ENCODE data around the gene LCK.
"Not testable (repeated sequence)": the region's sequence is repeated elsewhere in the genome, so short reads cannot be mapped to it uniquely, and the experiment has no call there.

The LCK gene

DNA sequence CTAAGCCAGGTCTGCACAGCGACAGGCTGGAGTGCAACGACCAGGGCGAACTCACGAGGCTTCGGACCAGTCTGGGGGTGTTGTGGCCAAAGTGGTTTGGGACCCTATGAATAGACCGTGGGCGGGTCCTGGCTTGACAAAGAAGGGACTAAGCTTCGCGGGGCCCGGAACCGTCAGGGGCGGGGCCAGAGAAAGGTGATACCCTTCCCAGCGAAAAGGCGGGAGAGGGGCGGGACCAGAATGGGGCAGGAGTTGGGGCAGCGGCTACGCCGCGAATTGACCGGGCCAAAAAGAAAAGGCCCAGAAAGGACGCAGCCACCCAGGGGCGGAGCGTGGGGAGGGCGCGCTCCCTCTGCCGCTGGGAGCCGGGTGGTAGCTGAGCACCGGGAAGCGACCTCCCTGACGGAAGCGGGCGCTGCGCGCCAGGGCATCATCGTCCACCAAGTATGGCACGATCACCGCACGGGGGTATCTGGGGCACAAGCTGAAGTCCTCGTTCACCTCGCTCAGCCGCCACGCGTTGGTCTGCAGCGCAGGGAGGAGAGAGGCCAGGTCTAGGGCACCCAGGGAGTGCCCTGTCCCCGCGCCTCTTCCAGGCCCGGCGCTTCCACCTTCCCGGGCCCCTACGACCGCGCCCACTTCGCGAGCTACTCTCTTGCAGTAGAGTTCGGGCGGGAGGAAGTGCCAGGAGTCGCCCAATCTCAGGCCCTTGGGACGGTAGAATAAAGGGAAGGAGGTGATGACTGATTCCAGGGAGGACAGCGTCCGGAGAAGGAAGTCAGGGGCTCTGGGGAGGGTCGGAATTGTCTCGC lies 10.7 kb upstream of the LCK start:
- peak; percentile 56 for DNase-seq

DNA sequence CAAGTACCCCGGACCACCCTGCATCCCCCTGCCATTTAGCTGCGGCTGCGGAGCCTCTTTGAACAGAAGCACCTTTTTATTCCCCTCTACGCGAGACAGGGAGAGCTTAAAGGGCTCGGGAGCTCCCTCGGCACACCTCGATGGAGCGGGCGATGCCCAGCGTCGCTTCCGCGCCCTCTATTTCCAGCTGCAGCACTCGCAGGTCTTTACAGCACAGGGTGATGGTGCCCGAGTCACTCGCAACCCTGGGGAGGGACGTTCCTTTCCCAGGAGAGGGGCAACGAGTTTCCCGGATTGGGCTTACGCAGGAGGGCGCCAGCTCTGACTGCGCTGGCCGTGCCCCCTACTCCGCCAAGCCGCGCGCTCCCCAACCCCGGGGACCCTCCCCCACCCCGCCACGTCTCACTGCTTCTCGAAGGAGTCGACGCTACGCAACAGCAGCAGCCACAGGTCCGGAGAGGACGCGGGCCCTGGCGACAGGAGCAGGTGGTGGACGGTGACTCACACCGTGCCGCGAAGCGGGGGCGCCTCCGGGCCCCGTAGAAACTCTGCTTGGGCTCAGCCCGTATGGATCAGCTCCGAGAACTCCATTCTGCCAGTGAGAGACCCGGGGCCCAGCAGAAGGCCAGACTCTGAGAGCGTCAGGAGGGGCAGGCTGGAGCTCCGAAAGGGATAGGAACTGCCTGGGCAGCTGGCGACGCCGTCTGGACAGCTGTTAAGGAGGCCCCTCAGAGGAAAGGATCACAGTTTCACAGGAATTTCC lies 9.9 kb upstream of the LCK start:
- DNase-seq, result no peak

DNA sequence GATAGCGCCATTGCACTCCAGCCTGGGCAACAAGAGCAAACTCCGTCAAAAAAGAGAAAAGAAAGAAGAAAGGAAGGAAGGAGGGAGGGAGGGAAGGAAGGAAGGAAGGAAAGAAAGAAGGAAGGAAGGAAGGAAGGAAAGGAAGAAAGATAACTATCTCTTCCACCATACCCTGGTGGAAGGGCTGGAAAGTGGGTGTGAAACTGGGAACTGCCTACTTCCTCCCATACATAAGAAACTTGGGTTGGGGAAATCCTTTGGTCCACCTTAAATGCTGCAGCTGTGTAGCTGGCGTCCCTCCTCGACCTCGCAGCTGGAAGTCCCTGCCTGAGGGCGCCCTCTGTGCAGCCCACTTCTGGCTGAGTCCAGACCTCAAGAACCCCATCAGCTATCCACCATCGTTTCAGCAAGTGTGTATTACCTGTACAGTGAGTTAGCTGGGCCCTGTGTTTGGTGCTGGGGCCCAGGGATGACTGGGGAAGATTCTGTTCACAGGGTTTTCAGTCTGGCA lies 8.7 kb upstream of the LCK start:
- DNase-seq, result no peak

DNA sequence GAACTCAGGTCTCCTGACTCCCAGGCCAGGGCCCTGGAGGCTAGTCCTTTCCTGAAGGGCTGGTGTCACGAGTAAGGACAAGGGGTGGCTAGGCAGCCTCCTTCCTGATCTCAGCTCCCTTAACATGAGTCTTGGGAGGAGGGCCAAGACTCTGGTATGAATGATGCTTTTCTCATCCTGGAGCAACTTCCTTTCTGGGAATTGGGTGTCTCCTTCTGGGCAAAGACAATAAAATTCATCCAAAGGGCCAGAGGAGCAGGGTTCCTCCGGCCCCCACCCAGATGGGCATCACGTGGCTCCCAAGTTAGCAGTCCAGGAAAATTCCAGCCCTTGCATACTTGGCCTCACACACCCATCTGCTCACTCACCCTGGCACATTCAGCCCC lies 4.2 kb upstream of the LCK start, which contains the start of gene FAM167B:
FAM167B (plus strand) TSS at position 335 of the 386 bp plus-strand sequence. CDS start 200 bp downstream, outside the sequence.
- DNase-seq, result no peak

DNA sequence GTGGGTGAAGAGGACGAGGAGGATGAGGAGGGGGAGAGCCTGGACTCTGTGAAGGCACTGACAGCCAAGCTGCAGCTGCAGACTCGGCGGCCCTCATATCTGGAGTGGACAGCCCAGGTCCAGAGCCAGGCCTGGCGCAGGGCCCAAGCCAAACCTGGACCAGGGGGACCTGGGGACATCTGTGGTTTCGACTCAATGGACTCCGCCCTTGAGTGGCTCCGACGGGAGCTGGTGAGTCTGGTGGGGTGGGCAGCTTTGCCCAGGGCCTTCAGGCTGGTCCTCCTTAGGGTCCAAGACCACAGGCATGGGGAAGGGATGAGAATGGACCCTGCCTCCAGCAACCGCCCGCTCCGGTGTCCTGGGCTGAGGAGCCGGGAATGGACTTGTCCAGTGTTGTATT lies 3.6 kb upstream of the LCK start:
- no peak for DNase-seq

DNA sequence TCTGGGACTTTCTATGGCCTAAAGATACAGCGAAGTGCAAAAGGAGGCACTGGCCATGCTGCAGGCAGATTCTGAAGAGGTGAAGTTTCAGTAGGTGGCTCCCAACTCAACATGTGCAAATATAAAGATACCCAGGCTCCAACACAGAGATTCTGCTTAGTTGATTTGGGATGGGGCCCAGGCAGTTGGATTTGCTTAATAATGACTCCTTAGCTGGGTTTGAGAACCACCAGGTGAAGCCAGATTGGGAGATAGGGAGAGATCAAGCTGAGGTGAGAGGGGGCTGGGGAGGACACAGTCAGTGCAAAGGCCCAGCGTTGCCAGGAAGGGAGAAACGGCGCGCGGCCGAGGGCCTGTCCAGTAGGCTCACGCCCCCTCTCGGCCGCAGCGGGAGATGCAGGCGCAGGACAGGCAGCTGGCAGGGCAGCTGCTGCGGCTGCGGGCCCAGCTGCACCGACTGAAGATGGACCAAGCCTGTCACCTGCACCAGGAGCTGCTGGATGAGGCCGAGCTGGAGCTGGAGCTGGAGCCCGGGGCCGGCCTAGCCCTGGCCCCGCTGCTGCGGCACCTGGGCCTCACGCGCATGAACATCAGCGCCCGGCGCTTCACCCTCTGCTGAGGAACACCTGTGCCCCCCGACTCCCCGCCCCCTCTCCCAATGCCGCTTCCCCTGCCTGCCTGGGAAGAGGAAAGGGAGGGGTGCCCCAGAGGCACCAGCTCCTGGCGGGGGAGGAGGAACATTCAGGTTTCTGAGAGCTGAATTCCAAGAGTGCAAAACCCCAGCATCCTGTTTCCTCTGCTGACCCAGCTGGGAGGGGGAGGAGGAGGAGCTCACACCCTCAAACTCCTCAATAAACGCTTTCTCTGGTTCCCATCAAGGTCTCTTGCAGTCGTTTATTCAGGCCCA lies 2.8 kb upstream of the LCK start:
- DNase-seq, result peak; percentile 83

DNA sequence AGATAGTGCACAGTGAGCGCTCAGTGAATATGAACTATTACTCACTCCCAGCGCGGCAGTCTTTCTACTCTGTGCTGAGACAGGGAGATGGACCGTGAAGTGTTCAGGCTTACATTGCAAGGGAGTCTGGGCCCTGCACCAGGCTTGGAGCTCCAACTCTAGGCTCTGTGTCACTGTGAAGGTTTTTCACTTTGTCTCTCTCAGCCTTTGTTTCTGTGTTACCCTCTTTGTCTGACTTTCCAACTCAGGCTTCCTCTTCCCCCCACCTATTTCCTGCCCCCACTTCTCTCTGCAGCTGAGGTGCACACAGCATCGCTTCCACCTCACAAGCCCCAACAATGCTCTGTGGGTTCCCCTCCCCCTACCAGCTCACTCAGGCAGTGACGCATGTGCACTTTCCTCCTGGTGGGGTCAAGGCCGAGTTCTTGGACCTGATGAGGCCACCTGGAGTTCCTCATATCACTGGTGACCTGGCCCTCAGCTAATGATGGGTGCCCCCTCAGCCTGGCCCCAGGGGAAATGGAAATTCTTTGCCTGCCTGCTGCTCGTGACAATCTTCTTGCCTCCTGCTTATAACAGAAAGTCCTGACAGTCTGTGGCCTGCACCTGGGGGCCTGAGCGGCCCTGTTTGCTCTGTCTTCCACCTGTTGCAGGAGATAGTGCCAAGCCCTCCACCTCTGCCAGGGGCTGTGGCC lies 1.1 kb upstream of the LCK start:
- DNase-seq, result peak; percentile 78

DNA sequence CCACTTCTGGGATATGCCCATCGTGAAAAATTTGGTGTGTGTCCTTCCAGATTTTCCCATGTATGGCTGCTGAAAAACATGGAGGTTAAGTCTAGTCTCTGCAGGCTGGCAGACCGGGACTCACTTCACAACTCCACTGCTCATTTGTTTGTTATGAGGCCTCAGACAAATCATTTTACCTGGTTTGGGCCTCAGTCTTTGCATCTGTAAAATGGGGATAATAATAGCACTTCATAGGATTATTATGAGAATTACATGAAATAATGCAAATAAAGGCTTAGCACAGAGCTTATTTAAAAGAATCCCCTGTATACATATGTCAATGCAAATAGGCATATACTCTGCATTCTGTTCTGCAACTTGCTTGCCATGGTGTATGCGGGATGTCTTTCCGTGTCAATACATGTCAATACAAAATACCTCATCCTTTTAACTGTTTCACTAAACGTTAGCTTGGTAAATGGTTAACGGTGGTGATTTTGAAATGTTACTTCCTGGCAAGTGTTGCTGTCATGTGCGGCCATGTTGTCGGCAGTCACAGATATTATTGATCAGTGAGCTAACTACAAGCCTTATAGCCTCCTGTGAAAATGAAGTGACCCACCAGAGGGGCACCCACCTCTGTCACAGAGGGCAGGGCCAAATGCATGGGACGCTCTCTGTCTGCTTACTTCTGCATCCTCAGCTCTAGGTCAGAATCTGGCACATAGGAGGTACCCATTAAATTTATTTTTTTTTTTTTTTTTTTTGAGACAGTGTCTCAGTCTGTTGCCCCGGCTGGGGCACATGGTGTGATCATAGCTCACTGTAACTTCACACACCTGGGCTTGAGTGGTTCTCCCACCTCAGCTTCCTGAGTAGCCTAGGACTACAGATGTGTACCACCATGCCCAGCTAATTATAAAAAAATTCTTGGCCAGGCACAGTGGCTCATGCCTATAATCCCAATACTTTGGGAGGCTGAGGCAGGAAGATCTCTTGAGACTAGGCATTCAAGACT lies 4.3 kb downstream of the LCK start:
- DNase-seq, result no peak

DNA sequence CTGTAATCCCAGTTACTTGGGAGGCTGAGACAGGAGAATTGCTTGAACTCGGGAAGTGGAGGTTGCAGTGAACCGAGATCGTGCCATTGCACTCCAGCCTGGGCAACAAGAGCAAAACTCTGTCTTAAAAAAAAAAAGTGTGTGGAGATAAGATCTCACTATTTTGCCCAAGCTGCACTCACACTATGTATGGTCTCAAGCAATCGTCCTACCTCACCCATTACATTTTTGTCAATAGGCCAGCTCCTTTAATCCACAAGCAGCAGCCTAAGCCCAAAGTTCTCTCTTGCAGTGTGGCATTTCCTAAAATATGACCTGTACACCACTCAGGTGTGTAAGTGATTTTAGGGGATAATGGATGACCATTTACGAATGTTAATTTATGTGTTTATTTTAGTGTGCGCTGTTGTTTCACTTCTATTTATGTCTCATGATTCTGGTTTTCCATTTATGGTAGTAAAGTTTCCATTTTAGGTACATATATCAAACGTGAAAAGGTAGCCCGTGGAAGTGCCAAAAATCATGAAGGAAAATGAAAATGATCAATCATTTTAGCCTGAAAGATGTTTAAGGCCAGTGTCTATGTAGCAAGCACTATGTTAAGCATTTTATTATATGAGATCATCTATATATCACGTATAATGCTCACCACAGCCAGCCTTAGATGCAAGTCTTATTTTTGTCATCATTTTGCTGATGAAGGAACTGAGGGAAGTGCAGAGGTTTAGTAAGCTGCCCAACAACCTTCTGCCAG lies 5.6 kb downstream of the LCK start:
- DNase-seq, result no peak

DNA sequence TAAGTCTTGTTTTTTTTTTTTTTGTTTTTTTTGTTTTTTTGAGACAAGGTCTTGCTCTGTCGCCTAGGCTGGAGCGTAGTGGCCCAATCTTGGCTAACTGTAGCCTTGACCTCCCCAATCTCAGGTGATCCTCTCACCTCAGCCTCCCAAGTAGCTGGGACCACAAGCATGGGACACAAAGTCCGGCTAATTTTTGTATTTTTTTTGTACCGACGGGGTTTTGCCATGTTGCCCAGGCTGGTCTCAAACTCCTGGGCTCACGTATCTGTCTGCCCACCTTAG lies 6.1 kb downstream of the LCK start:
- no peak for DNase-seq

DNA sequence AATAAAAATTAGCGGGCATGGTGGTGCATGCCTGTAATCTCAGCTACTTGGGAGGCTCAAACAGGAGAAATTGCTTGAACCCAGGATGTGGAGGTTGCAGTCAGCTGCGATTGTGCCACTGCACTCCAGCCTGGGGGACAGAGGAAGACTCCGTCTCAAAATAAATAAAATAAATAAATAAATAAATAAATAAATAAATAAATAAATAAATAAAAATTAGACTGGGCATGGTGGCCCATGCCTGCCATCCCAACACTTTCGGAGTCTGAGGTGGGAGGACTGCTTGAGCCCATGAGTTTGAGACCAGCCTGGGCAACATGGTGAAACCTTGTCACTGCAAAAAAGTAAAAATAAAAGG lies 12.2 kb downstream of the LCK start:
- DNase-seq, result not testable (repeated sequence)

DNA sequence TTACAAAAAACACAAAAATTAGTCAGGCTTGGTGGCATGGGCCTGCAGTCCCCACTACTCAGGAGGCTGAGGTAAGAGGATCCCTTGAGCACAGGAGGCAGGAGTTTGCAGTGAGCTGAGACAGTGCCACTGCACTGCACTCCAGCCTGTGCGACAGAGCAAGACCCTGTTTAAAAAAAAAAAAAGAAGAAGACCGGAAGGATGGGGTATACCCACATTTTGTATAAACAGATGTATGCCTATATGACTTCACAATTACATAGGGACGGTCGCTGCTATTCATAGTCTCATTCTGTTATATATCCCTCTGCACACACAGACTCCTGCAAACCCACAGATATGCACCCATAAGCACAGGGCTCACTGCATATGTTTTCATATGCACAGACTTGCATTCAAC lies 12.7 kb downstream of the LCK start:
- DNase-seq, result no peak

DNA sequence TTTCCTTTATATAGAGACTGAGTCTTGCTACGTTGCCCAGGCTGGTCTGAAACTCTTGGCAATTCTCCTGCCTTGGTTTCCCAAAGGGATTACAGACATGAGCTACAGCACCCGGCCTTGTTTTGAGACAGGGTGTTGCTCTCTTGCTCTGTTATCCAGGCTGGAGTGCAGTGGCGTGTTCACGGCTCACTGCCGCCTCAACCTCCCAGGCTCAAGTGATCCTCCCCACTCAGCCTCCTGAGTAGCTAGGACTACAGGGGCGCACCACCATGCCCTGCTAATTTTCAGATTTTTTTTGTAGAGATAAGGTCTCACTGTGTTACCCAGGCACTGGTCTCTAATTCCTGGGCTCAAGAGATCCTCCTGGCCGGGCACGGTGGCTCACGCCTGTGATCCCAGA lies 14.8 kb downstream of the LCK start:
- no peak for DNase-seq

DNA sequence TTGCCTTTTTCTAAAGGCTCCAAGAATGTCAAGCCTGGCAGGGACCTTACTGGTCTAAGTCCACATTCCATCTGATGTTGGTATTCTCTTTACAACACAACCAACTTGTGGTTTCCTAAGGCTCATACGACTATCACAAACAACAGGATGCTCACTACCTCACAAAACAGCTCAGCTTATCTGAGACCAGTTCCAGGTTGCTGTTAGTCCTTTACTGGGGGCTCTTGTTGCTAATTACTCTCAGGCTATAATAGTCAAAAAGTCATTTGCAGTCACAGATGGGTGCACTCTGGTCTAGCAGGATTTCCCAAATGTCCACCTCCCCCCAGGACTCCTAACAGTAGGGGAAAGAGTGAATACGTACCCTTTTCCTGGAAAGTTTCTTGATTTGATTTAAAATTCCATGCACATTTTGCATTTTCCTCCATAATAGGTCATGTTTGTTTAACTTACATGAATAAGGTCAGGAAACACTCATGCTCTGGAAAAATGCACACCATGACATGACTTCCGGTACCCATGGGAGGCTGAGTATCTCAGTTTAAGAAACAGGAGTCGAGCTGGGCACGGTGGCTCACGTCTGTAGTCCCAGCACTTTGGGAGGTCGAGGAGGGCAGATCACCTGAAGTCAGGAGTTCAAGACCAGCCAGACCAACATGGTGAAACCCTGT lies 16.0 kb downstream of the LCK start:
- no peak for DNase-seq

DNA sequence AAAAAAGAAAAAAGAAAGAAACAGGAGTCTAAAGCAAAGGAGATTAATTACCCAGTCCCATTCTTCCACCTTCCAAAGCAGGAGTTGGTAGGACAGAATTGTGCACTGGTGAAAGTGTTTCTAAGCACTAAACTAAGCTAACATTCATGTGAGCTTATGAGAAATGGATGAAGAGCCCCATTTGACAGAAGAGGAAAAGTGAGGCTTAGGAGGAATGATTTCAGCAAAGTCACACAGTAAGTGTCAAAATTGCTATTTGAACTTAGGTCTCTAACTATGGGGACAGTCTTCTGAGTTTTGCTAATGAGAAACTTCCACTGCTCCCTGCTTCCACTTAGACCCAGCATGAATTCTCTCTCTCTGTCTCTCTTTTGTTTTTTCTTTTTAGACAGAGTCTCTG lies 18.7 kb downstream of the LCK start:
- DNase-seq, result no peak

DNA sequence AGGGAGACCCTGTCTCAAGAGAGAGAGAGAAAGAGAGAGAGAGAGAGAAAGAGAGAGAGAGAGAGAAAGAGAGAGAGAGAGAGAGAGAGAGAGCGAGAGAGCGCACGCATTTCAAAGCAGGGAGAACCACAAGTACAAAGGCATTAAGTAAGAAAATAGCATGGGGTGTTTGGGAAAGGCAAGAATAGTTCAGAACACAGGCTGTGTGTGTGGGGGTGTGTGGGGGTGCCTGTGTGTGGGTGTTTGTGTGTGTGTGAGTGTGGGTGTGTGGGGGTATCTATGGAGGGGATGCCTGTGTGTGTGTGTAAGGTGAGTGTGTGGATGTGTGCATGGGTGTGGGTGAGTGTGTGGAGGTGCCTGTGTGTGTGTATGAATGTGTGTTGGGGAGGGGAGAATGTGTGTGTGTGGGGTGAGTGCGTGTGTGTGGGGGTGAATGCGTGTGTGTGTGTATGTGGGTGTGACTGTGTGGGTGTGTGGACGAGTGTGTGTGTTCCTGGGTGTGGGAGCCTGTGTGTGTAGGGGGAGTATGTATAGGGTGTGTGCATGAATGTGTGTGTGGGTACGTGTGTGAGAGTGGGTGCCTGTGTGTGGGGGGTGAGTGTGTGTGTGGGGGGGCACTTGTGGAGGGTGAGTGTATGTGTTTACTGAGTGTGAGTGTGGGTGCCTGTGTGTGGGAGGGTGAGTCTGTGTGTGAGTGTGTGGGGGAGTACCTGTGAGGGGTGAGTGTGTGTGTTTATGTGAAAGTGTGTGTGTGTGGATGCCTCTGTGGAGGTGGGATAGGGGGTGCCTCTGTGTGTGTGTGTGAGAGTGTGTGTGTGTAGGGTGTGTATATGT lies 21.7 kb downstream of the LCK start:
- peak; percentile 39 for DNase-seq

DNA sequence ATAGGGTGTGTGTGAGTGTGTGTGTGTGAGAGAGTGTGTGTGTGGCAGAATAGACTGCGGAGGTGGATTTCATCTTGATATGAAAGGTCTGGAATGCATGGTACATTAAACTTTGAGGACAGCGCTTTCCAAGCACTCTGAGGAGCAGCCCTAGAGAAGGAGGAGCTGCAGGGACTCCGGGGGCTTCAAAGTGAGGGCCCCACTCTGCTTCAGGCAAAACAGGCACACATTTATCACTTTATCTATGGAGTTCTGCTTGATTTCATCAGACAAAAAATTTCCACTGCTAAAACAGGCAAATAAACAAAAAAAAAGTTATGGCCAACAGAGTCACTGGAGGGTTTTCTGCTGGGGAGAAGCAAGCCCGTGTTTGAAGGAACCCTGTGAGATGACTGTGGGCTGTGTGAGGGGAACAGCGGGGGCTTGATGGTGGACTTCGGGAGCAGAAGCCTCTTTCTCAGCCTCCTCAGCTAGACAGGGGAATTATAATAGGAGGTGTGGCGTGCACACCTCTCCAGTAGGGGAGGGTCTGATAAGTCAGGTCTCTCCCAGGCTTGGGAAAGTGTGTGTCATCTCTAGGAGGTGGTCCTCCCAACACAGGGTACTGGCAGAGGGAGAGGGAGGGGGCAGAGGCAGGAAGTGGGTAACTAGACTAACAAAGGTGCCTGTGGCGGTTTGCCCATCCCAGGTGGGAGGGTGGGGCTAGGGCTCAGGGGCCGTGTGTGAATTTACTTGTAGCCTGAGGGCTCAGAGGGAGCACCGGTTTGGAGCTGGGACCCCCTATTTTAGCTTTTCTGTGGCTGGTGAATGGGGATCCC lies 22.5 kb downstream of the LCK start:
- peak; percentile 79 for DNase-seq

DNA sequence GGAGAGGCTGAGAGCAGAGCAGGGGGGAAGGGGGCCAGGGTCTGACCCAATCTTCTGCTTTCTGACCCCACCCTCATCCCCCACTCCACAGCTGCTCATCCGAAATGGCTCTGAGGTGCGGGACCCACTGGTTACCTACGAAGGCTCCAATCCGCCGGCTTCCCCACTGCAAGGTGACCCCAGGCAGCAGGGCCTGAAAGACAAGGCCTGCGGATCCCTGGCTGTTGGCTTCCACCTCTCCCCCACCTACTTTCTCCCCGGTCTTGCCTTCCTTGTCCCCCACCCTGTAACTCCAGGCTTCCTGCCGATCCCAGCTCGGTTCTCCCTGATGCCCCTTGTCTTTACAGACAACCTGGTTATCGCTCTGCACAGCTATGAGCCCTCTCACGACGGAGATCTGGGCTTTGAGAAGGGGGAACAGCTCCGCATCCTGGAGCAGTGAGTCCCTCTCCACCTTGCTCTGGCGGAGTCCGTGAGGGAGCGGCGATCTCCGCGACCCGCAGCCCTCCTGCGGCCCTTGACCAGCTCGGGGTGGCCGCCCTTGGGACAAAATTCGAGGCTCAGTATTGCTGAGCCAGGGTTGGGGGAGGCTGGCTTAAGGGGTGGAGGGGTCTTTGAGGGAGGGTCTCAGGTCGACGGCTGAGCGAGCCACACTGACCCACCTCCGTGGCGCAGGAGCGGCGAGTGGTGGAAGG lies 23.7 kb downstream of the LCK start:
- DNase-seq, result no peak

Data from activated naive CD4-positive, alpha-beta T cell treated with Interleukin-2 at 50 U/mL for 16 hours (primary cell).